Measurements from ENCODE around the gene TLR3.

DNA sequence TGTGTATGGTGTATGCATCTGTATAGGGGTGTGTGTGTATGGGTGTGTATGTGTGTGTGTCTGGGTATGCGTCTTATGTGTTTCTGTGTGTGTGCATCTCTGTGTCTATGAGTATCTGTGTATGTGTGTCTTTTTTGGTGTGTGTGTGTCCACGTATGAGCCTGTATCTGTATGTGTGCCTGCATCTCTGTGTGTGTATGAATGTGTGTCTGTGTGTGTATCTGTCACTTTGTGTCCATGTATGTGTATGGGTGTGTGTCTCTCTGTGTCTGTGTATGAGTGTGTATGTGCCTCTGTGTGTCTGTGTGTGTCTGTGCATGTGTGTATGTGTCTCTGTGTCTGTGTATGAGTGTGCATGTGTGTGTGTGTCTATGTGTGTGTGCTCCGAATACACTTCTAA is 59.9 kb downstream of the TLR3 start:
- TF ChIP-seq, protein P1, sequence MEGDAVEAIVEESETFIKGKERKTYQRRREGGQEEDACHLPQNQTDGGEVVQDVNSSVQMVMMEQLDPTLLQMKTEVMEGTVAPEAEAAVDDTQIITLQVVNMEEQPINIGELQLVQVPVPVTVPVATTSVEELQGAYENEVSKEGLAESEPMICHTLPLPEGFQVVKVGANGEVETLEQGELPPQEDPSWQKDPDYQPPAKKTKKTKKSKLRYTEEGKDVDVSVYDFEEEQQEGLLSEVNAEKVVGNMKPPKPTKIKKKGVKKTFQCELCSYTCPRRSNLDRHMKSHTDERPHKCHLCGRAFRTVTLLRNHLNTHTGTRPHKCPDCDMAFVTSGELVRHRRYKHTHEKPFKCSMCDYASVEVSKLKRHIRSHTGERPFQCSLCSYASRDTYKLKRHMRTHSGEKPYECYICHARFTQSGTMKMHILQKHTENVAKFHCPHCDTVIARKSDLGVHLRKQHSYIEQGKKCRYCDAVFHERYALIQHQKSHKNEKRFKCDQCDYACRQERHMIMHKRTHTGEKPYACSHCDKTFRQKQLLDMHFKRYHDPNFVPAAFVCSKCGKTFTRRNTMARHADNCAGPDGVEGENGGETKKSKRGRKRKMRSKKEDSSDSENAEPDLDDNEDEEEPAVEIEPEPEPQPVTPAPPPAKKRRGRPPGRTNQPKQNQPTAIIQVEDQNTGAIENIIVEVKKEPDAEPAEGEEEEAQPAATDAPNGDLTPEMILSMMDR (IDR thresholded peaks at IDR 0.05; ENCODE audit: low read length) = no peak
- TF ChIP-seq EZH2phosphoT487 (IDR thresholded peaks at IDR 0.05; ENCODE audit: low read length) = no peak
